MCF 10A (cell line): ENCODE data around the gene PLPP2. TPM values are rescaled to one million over a fixed set of nuclear protein-coding genes. Genes with fewer than 3 reads are reported as not detected.

Experiments
- BruUV-seq: library from RNA; stranded (reverse); fragments of 400-500 nt; replicated peaks from 2 replicates; lab custom pipeline; 2021; lab: Mats Ljungman, UMichigan
- CTCF ChIA-PET: fragments of 300-600 bp; sonication (Branson Sonifier 250); formaldehyde crosslinking; extraction: SDS; loops from one replicate; lab custom pipeline; 2021; ENCODE audit warnings: antibody characterized with exemption, inconsistent platforms; lab: Yijun Ruan, JAX
- POLR2A ChIA-PET: fragments of 300-600, 350-650 bp; sonication (Branson Sonifier 250); formaldehyde crosslinking; extraction: SDS; loops from one replicate; lab custom pipeline; 2020; ENCODE audit warnings: antibody characterized with exemption, inconsistent platforms; lab: Yijun Ruan, JAX
- DNase-seq: peaks from one replicate; pipeline ENCODE4 v3.0.0-alpha.2; 2018; ENCODE audit not compliant: unreplicated experiment
- H3K27ac Mint-ChIP-seq: one replicate; pipeline ENCODE4 v1.8.0; 2022; ENCODE audit warnings: mild to moderate bottlenecking, low read depth, mixed read lengths; ENCODE audit not compliant: unreplicated experiment
- H3K27me3 Mint-ChIP-seq: one replicate; pipeline ENCODE4 v1.8.0; 2022; ENCODE audit warnings: mixed read lengths; ENCODE audit not compliant: insufficient read depth, unreplicated experiment
- H3K36me3 Mint-ChIP-seq: one replicate; pipeline ENCODE4 v1.8.0; 2022; ENCODE audit warnings: mild to moderate bottlenecking, moderate library complexity, mixed read lengths; ENCODE audit not compliant: insufficient read depth, unreplicated experiment
- H3K4me1 Mint-ChIP-seq: one replicate; pipeline ENCODE4 v1.8.0; 2022; ENCODE audit warnings: mixed read lengths; ENCODE audit not compliant: insufficient read depth, unreplicated experiment
- H3K4me3 Mint-ChIP-seq: one replicate; pipeline ENCODE4 v1.8.0; 2022; ENCODE audit warnings: mild to moderate bottlenecking, moderate library complexity, mixed read lengths; ENCODE audit not compliant: unreplicated experiment
- H3K9me3 Mint-ChIP-seq: one replicate; pipeline ENCODE4 v1.8.0; 2022; ENCODE audit warnings: mixed read lengths; ENCODE audit not compliant: unreplicated experiment
- CTCF ChIP-seq: fragments of 200-600 bp; IDR thresholded peaks from one replicate; pipeline ENCODE4 v1.8.0; 2022; ENCODE audit warnings: antibody characterized with exemption, mild to moderate bottlenecking; ENCODE audit not compliant: unreplicated experiment
- intact Hi-C: fragments of 100-400 bp; cut with micrococcal nuclease; formaldehyde crosslinking; loops from 2 replicates; pipeline ENCODE4 v1.14.1; 2022
- total RNA-seq: library from RNA; stranded (reverse); gene quantifications from 2 replicates; pipeline ENCODE4 v1.2.3, GENCODE V29; 2022

Gene PLPP2
- total RNA-seq, 1 experiment from 2014 or later = 5.4 TPM

GRCh38 chr19:307793-308420 is 16.7 kb upstream of the PLPP2 start:
- Mint-ChIP-seq H3K4me1 (no peaks in the 10 kb centered on the region), H3K9me3 (no peaks in the 10 kb centered on the region), H3K27ac (no peak overlapping the region), H3K4me3 (no peak overlapping the region), H3K36me3 (peaks cover 32% of the 10 kb centered on the region), H3K27me3 (no peaks in the 10 kb centered on the region)
- DNase-seq = no peak
- ChIA-PET CTCF (no interaction called here), POLR2A (no interaction called here)
- intact Hi-C loops = no loop called here
- no peak for TF ChIP-seq CTCF
- no TSS peak for BruUV-seq

- TF ChIP-seq CTCF = no peak
- no TSS peak for BruUV-seq
- CTCF ChIA-PET = no interaction called here
Measured at GRCh38 chr19:307111-307531, 15.9 kb upstream of the PLPP2 start.

GRCh38 chr19:306151-306900 is 15.1 kb upstream of the PLPP2 start:
- POLR2A ChIA-PET = no interaction called here
- CTCF ChIA-PET = no interaction called here
- H3K27me3 Mint-ChIP-seq = no peaks in the 10 kb centered on the region
- H3K36me3 Mint-ChIP-seq = peaks cover 35% of the 10 kb centered on the region
- no peak overlapping the region for H3K27ac Mint-ChIP-seq
- no peak for TF ChIP-seq CTCF
- no peak overlapping the region for H3K4me3 Mint-ChIP-seq
- H3K4me1 Mint-ChIP-seq = no peaks in the 10 kb centered on the region
- DNase-seq = no peak
- no TSS peak for BruUV-seq
- H3K9me3 Mint-ChIP-seq = no peaks in the 10 kb centered on the region
- intact Hi-C loops = no loop called here

More at GRCh38 chr19:307111-307531, 15.9 kb upstream of the PLPP2 start:
- Mint-ChIP-seq H3K27me3 (no peaks in the 10 kb centered on the region), H3K4me1 (no peaks in the 10 kb centered on the region), H3K27ac (no peak overlapping the region), H3K4me3 (no peak overlapping the region), H3K36me3 (peaks cover 32% of the 10 kb centered on the region), H3K9me3 (no peaks in the 10 kb centered on the region)
- intact Hi-C loops = no loop called here
- DNase-seq = no peak
- POLR2A ChIA-PET = no interaction called here

GRCh38 chr19:305240-306150 is 14.3 kb upstream of the PLPP2 start:
- no peaks in the 10 kb centered on the region for H3K4me1 Mint-ChIP-seq
- H3K36me3 Mint-ChIP-seq = peaks cover 33% of the 10 kb centered on the region
- POLR2A ChIA-PET = no interaction called here
- no peak overlapping the region for H3K27ac Mint-ChIP-seq
- CTCF ChIA-PET = no interaction called here
- no peak for DNase-seq
- no peak overlapping the region for H3K4me3 Mint-ChIP-seq
- H3K27me3 Mint-ChIP-seq = no peaks in the 10 kb centered on the region
- BruUV-seq = TSS peak; percentile 34
- intact Hi-C loops = no loop called here
- no peak for TF ChIP-seq CTCF
- no peaks in the 10 kb centered on the region for H3K9me3 Mint-ChIP-seq
